Measurements from ENCODE around the gene TEX44. TPM values are rescaled to one million over a fixed set of nuclear protein-coding genes. Genes with fewer than 3 reads are reported as not detected.

The TEX44 gene
- total RNA-seq, 1 donor from 2014 or later: not detected

GRCh38 chr2:231627384-231628120 lies 34.9 kb downstream of the TEX44 start:
- intact Hi-C loops (cut with micrococcal nuclease): loop anchor here (1.0 to 10.0 kb wide), 2 partner anchors 15 to 1627 kb away; partner anchors contain the start of gene ATG16L1

DNA sequence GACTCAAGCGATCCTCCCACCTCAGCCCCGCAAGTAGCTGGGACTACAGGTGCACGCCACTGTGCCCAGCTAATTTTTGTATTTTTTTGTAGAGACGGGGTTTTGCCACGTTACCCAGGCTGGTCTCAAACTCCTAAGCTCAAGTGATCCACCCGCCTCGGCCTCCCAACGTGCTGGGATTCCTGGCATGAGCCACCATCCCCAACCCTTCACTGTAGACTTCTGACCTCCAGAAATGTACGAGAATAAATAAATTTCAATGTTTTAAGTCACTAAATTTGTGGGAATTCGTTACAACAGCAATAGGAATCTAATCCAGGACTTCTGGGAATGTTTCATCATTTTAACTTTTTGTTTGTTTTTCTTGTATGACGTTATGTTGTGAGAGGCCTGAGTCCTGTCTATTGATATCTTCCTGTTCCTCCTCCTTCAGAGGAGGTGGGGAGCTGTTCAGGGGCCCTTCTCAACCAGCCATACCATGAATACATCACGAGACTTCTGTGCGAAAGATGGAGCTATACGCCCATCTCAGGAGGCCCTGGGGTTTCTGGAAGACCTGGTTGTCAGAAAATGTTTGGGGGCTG lies 40.0 kb downstream of the TEX44 start:
- intact Hi-C loops (cut with micrococcal nuclease): no loop called here

DNA sequence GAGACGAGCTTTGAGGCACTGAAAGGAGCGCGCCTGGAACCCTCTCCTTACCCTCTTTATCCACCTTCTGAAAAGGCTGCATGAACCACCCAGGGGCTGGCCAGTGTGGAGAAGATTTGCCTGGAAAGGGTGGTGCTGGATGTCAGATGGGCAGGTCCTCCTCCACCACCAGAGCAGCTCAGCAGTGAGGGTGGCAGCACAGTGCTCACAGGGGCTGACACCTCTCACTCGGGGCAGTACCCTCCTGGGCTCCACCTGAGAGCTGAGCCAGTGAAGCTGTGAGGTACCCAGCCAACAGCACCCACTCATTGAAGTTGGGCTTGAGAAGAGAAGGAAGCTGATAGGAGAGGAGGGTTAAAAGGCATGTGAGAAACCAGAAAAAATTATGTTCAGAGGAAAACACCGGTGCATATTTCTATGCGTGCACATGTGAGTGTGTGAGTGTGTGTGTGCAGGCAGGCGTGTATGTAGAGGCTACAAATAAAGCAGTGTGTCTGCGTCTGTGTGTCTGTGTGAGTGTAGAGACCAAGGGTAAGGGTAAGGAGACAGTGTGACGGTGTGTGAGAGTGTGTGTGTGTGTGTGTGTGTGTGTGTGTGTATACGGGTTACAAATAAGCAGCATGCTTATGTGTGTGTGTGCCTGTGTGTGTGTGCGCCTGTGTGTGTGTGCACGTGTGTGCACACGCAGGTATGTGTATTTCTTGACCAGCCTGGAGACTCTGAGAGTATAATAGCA lies 40.7 kb downstream of the TEX44 start:
- intact Hi-C loops (cut with micrococcal nuclease): no loop called here

DNA sequence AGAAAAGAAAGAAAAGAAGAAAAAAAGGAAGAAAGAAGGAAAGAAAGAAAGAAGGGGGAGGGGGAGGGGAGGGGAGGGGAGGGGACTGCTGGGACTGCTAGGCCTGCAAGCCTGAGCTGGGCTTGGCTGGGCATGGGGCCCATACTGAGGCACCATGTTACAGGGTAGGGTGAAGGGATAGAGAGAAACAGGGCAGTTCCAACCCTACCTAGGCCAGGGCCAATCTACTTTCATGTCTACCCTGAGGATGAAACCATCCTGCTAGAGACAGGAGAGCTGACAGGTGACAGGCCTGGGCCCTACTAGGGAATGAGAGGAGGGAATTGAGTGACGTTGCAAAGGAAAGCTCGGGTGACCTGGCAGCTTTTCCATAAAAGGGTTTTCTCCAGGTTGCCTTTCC lies 41.7 kb downstream of the TEX44 start:
- intact Hi-C loops (cut with micrococcal nuclease): no loop called here

DNA sequence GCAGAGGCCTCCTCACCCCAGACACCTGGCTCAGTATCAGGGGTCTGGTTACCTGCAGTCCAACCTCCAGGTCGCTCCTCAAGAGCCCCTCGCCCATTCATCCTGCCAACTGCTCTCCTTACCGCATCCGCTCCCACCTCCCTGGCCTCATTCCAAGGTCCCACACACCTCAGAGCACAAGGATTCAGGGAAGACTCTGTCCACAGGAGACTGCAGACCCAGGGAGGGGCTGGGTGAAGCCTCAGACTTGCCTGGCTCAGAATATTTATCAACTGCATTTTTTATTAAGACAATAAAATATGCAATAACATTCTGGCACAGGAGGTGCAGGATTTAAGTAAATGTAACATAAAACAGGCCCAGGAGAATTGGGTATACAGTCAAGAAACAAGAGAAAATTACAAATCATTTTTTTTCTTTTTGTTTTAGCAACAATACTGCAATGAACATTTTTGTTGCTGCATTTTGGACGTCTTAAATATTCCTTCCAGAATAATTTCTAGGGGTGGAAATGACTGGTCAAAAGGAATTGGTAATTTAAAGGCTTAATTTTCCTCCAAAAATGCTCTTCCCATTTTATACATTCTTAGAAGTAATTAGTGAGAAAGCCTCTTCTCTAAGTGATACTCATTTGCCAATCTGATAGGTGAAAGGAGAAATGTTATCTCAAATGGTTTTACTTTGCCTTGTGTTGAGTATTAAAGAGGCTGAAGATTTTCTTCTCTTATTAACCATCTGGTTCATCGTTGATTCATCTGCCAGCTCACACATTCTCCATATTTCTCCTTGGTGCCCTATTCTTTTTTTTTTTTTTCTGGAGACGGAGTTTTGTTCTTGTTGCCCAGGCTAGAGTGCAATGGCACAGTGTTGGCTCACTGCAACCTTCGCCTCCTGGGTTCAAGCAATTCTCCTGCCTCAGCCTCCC lies 42.5 kb downstream of the TEX44 start:
- intact Hi-C loops (cut with micrococcal nuclease): no loop called here

DNA sequence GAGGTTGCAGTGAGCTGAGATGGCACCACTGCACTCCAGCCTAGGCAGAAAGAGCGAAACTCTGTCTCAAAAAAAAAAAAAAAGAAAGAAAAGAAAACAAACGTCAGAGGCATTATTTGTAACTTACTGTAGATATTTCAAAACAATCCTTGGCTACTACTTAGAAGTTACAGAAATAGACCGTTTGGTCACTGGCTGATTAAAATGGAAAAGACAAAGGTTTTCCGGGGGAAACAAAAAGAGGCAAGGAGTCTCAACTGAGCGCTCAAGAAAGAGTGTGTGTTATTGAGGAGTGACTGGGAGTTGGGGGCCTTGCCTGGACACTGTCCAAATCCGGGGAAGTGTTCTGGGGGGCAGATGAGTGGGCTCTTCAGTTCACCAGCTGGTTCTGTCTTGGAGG lies 47.6 kb downstream of the TEX44 start:
- intact Hi-C loops (cut with micrococcal nuclease): no loop called here

DNA sequence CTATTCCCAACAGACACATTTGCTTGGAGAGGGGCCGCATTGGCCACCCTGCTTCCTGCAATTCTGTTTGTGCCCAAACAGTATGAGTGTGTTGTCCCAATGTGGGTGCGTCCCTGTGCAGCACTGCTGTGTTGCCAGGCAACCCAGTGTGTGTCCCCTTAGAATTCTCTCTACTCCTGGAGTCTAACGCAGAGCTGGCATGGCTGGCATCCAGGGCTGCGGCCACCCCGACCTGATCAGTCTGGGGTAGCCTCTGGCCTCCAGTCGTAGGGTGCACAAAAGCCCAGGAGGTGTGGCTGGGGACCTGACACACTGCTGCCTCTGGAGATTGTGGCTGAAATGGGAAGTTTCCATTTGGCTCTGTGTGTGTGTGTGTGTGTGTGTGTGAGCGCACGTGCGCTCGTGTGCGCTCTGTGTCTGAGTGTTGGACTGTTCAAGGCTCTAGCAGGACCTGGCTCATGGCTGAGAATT lies 48.0 kb downstream of the TEX44 start:
- intact Hi-C loops (cut with micrococcal nuclease): no loop called here

DNA sequence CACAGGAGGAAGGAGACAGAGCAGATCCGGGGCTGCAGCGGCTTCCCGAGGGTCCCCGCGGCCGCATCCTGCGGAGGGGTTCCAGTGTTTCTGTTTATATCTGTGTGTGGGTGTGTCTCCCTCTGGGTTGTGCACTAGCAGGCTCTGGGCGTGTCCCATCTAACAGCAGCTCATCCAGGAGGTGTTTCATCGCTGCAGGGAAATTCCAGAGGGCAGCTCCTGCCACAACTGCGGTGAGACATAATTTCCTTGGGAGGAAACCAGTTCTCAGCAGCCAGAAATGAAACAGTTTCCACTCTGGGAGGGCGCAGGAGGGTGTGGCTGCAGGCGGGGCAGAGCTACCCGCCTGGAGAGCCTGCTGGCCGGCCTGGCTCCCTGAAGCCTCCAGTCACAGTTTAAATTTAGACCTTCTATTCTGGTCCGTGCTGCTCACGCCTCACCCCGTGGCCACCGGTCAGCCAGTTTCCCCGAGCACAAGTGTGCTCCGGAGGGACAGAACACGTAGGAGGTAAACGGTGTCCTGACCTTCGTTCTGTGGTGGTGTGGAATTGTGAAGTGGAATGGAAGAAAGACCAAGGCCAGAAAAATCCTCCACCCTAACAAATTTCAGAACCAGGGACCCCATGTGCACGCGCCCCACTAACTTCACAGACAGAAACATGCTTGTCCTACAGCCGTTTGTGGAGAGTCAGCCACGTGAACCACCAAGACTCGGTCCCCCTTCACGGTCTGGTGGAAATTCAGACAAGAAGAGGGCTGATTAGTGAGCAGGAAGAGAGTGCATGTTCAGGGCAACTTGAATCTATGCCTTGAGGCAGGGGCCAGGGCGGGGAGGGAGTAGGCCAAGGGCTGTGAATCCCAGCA lies 50.2 kb downstream of the TEX44 start:
- intact Hi-C loops (cut with micrococcal nuclease): loop anchor here (1.0 kb wide), 4 partner anchors 15 to 34 kb away; no protein-coding TSS in a partner anchor

DNA sequence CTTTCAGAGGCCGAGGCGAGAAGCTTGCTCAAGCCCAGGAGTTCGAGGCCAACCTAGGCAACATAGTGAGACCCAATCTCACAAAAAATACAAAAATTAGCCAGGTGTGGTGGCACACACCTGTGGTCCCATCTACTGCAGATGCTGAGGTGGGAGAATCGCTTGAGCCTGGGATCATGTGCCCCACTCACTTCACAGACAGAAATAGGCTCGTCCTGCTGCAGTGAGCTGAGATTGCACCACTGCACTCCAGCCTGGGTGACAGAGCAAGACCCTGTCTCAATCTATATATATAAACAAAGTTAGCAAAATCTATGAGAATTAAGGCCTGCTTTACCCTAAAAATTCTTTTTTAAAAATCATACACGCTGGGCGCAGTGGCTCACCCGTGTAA lies 50.8 kb downstream of the TEX44 start:
- intact Hi-C loops (cut with micrococcal nuclease): no loop called here

Other genes starting within 250 kb of the TEX44 start
- gene B3GNT7, start 197.2 kb upstream of the TEX44 start, total RNA-seq: not detected in 2 replicates
- 642 and 643 TPM in 2 replicates for gene NCL, start 128.4 kb upstream of the TEX44 start, total RNA-seq
- gene NMUR1, start 62.4 kb upstream of the TEX44 start, total RNA-seq: 1.4 TPM in 2 replicates
- gene PTMA, start 115.7 kb downstream of the TEX44 start, total RNA-seq: 1,774 and 1,790 TPM in 2 replicates
- 39.1 and 41.2 TPM in 2 replicates for gene PDE6D, start 188.4 kb downstream of the TEX44 start, total RNA-seq
- gene COPS7B, start 193.6 kb downstream of the TEX44 start, total RNA-seq: 45.2 and 47.3 TPM in 2 replicates

Data from T-helper 1 cell treated with Interleukin-12 subunit alpha and Interleukin-12 subunit beta and Interleukin-4 antibody, amounts not matched to agents 30 ng/mL and 1 ng/mL, for 36 hours (primary cell).